Measurements from ENCODE around the gene CREB3.

DNA sequence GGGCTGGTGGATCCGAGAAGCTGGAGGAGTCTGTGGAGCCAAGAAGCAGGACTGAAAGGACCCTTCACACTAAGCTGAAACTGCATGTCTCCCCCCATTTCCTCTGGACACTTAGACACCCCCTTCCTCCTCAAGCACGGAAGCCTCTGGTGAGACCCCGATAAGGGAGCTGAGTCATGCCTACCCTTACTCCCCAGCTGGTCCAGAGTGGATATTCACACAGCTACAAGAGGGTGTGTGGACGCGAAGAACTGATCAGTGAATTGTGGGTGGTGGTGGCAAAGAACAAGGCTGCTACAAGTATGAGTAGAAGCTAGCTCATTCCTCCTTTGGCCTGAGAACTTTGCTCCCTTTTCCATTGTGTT, 4.8 kb upstream of the CREB3 start:
- TF ChIP-seq, protein P1, sequence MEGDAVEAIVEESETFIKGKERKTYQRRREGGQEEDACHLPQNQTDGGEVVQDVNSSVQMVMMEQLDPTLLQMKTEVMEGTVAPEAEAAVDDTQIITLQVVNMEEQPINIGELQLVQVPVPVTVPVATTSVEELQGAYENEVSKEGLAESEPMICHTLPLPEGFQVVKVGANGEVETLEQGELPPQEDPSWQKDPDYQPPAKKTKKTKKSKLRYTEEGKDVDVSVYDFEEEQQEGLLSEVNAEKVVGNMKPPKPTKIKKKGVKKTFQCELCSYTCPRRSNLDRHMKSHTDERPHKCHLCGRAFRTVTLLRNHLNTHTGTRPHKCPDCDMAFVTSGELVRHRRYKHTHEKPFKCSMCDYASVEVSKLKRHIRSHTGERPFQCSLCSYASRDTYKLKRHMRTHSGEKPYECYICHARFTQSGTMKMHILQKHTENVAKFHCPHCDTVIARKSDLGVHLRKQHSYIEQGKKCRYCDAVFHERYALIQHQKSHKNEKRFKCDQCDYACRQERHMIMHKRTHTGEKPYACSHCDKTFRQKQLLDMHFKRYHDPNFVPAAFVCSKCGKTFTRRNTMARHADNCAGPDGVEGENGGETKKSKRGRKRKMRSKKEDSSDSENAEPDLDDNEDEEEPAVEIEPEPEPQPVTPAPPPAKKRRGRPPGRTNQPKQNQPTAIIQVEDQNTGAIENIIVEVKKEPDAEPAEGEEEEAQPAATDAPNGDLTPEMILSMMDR (IDR thresholded peaks at IDR 0.05) = no peak
- TF ChIP-seq POLR2A (IDR thresholded peaks at IDR 0.05) = no peak

Measured in adrenal gland (tissue), 5 donors.